SK-N-SH treated with all-trans-retinoic acid at 6 μM for 48 hours (cell line): ENCODE data around the gene C5.

Experiments used
- ATAC-seq: fragments of 200-7000 bp; cut with Tn5 transposase; 3 replicates; pipeline ENCODE4 v1.9.1; 2020; ENCODE audit warnings: mild to moderate bottlenecking, moderate library complexity
- ARNTL ChIP-seq: fragments of 450-650 bp; formaldehyde crosslinking; IDR thresholded peaks from 2 replicates; pipeline ENCODE4 v1.5.0; 2020; ENCODE audit warnings: low read depth, mild to moderate bottlenecking, moderate library complexity, borderline replicate concordance
- BACH2 ChIP-seq: fragments of 250-450 bp; sonication (Bioruptor Pico); IDR thresholded peaks from 2 replicates; pipeline ENCODE4 v1.9.0; 2021; ENCODE audit warnings: mild to moderate bottlenecking, borderline replicate concordance
- CSDC2 ChIP-seq: fragments of 250-450 bp; sonication (Bioruptor Pico); IDR thresholded peaks from 2 replicates; pipeline ENCODE4 v1.5.0; 2020; ENCODE audit warnings: mild to moderate bottlenecking, moderate library complexity
- ESRRG ChIP-seq: fragments of 250-450 bp; sonication (Bioruptor Pico); IDR thresholded peaks from 2 replicates; pipeline ENCODE4 v1.6.1; 2021; ENCODE audit warnings: mild to moderate bottlenecking
- GLIS3 ChIP-seq: fragments of 250-450 bp; sonication (Bioruptor Pico); IDR thresholded peaks from 2 replicates; pipeline ENCODE4 v1.5.0; 2020; ENCODE audit warnings: mild to moderate bottlenecking, moderate library complexity
- ISL1 ChIP-seq: fragments of 250-450 bp; sonication (Bioruptor Pico); IDR thresholded peaks from 2 replicates; pipeline ENCODE4 v2.1.2; 2022; ENCODE audit warnings: mild to moderate bottlenecking, moderate library complexity
- OSR1 ChIP-seq: fragments of 250-450 bp; sonication (Bioruptor Pico); IDR thresholded peaks from 2 replicates; pipeline ENCODE4 v1.8.0; 2022; ENCODE audit warnings: moderate library complexity, mild to moderate bottlenecking, inconsistent platforms
- PATZ1 ChIP-seq: fragments of 250-450 bp; sonication (Bioruptor Pico); IDR thresholded peaks from 2 replicates; pipeline ENCODE4 v1.8.0; 2020; ENCODE audit warnings: mild to moderate bottlenecking, moderate library complexity, borderline replicate concordance
- POU6F1 ChIP-seq: fragments of 250-450 bp; sonication (Bioruptor Pico); IDR thresholded peaks from 2 replicates; pipeline ENCODE4 v1.8.0; 2021; ENCODE audit warnings: low read depth, mild to moderate bottlenecking, moderate library complexity, borderline replicate concordance
- PPARA ChIP-seq: fragments of 250-450 bp; sonication (Bioruptor Pico); IDR thresholded peaks from 2 replicates; pipeline ENCODE4 v1.5.0; 2020; ENCODE audit warnings: mild to moderate bottlenecking, borderline replicate concordance
- RARB ChIP-seq: fragments of 250-450 bp; sonication (Bioruptor Pico); IDR thresholded peaks from 2 replicates; pipeline ENCODE4 v1.8.0; 2021; ENCODE audit warnings: mild to moderate bottlenecking, moderate library complexity
- SNAI2 ChIP-seq: fragments of 250-450 bp; sonication (Bioruptor Pico); IDR thresholded peaks from 2 replicates; pipeline ENCODE4 v1.5.0; 2020; ENCODE audit warnings: mild to moderate bottlenecking, moderate library complexity
- TOX ChIP-seq: fragments of 250-450 bp; sonication (Bioruptor Pico); IDR thresholded peaks from 2 replicates; pipeline ENCODE4 v1.8.0; 2021; ENCODE audit warnings: mild to moderate bottlenecking, moderate library complexity, borderline replicate concordance
- TSHZ2 ChIP-seq: fragments of 250-450 bp; sonication (Bioruptor Pico); IDR thresholded peaks from 2 replicates; pipeline ENCODE4 v1.5.0; 2020; ENCODE audit warnings: mild to moderate bottlenecking, moderate library complexity
- ZC3H10 ChIP-seq: fragments of 250-450 bp; sonication (Bioruptor Pico); IDR thresholded peaks from 2 replicates; pipeline ENCODE4 v1.5.1; 2021; ENCODE audit warnings: mild to moderate bottlenecking, moderate library complexity
- ZFP3 ChIP-seq: fragments of 250-450 bp; sonication (Bioruptor Pico); IDR thresholded peaks from 2 replicates; pipeline ENCODE4 v1.5.0; 2020; ENCODE audit warnings: mild to moderate bottlenecking, moderate library complexity
- ZFP30 ChIP-seq: fragments of 450-650 bp; formaldehyde crosslinking; IDR thresholded peaks from 2 replicates; pipeline ENCODE4 v1.5.0; 2022; ENCODE audit warnings: mild to moderate bottlenecking, moderate library complexity
- ZNF565 ChIP-seq: fragments of 450-650 bp; formaldehyde crosslinking; conservative IDR thresholded peaks from 2 replicates; pipeline ENCODE4 v1.5.0; 2020; ENCODE audit warnings: low read depth, mild to moderate bottlenecking, moderate library complexity
- ZNF70 ChIP-seq: fragments of 450-650 bp; formaldehyde crosslinking; IDR thresholded peaks from 2 replicates; pipeline ENCODE4 v1.5.0; 2020; ENCODE audit warnings: mild to moderate bottlenecking, moderate library complexity
- ZNF8 ChIP-seq: fragments of 450-650 bp; formaldehyde crosslinking; IDR thresholded peaks from 2 replicates; pipeline ENCODE4 v1.5.0; 2020; ENCODE audit warnings: mild to moderate bottlenecking, moderate library complexity
- TF ChIP-seq, protein P1 (sequence below): fragments of 250-450 bp; sonication (Bioruptor Pico); IDR thresholded peaks from 2 replicates; pipeline ENCODE4 v1.5.1; 2021; ENCODE audit warnings: mild to moderate bottlenecking, moderate library complexity
- TF ChIP-seq, protein P2 (sequence below): fragments of 250-450 bp; sonication (Bioruptor Pico); IDR thresholded peaks from 2 replicates; pipeline ENCODE4 v1.5.1; 2020; ENCODE audit warnings: low read depth, mild to moderate bottlenecking, moderate library complexity

Gene C5

DNA sequence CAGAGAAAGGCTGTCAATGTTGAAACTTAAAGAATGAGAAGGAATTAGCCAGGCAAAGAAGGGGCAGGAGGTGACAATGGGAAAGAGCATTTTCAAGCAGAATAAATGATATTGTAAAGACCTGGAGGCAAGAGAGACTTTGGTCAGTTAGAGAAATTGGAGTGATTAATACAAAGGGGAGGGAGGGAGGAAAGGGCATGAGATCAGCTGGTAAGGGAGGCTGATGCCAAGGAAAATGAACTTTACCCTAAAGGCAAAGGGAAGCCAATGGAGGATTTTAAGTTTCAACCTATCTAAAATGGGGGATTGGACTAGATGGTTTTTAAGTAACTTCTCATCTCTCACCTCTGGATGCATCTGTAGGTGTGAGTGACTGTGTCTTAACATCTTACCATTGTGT is 23.3 kb downstream of the C5 start:
- TF ChIP-seq ZFP3 (CRISPR knock-in tag) (no peak), ZNF8 (no peak), BACH2 (CRISPR knock-in tag) (no peak), POU6F1 (CRISPR knock-in tag) (no peak), ZNF565 (CRISPR knock-in tag) (no peak), TOX (CRISPR knock-in tag) (no peak), SNAI2 (no peak), ZNF70 (CRISPR knock-in tag) (no peak), ISL1 (CRISPR knock-in tag) (no peak), GLIS3 (CRISPR knock-in tag) (no peak), RARB (CRISPR knock-in tag) (no peak), ZFP30 (CRISPR knock-in tag) (no peak)
- TF ChIP-seq, protein P1, sequence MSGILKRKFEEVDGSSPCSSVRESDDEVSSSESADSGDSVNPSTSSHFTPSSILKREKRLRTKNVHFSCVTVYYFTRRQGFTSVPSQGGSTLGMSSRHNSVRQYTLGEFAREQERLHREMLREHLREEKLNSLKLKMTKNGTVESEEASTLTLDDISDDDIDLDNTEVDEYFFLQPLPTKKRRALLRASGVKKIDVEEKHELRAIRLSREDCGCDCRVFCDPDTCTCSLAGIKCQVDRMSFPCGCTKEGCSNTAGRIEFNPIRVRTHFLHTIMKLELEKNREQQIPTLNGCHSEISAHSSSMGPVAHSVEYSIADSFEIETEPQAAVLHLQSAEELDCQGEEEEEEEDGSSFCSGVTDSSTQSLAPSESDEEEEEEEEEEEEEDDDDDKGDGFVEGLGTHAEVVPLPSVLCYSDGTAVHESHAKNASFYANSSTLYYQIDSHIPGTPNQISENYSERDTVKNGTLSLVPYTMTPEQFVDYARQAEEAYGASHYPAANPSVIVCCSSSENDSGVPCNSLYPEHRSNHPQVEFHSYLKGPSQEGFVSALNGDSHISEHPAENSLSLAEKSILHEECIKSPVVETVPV (CRISPR knock-in tag): no peak
- no peak for ATAC-seq

GRCh38 chr9:121026260-121026691 is 23.8 kb downstream of the C5 start:
- no peak for ATAC-seq
- TF ChIP-seq, protein P1 (CRISPR knock-in tag): no peak
- TF ChIP-seq ZFP30 (CRISPR knock-in tag): no peak

DNA sequence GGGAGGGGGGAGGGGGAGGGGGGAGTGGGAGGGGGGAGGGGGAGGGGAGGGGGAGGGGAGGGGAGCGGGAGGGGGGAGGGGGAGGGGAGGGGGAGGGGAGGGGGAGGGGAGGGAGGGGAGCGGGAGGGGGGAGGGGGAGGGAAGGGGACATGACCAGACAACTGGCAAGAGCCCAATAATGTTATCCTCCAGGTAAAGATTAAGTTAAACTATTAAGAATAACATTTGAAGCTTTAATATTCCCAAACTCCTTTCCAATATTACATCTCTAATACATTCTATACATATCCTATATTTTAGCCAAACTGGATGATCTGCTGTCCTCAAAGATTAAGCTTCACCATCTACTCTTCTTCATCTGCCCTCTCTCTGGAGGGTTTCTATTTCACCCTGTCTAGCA is 25.8 kb downstream of the C5 start:
- no peak for ATAC-seq
- no peak for TF ChIP-seq ESRRG (CRISPR knock-in tag)
- no peak for TF ChIP-seq PATZ1
- no peak for TF ChIP-seq OSR1
- TF ChIP-seq CSDC2 (CRISPR knock-in tag): no peak
- TF ChIP-seq POU6F1 (CRISPR knock-in tag): no peak
- no peak for TF ChIP-seq TOX (CRISPR knock-in tag)
- no peak for TF ChIP-seq ZFP30 (CRISPR knock-in tag)
- TF ChIP-seq, protein P1 (CRISPR knock-in tag): no peak
- TF ChIP-seq TSHZ2: no peak
- no peak for TF ChIP-seq ZC3H10 (CRISPR knock-in tag)
- TF ChIP-seq ZNF70 (CRISPR knock-in tag): no peak
- TF ChIP-seq, protein P2, sequence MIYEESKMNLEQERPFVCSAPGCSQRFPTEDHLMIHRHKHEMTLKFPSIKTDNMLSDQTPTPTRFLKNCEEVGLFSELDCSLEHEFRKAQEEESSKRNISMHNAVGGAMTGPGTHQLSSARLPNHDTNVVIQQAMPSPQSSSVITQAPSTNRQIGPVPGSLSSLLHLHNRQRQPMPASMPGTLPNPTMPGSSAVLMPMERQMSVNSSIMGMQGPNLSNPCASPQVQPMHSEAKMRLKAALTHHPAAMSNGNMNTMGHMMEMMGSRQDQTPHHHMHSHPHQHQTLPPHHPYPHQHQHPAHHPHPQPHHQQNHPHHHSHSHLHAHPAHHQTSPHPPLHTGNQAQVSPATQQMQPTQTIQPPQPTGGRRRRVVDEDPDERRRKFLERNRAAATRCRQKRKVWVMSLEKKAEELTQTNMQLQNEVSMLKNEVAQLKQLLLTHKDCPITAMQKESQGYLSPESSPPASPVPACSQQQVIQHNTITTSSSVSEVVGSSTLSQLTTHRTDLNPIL: no peak
- no peak for TF ChIP-seq SNAI2
- no peak for TF ChIP-seq ARNTL (CRISPR knock-in tag)
- TF ChIP-seq BACH2 (CRISPR knock-in tag): no peak
- TF ChIP-seq ZNF8: no peak
- no peak for TF ChIP-seq ZNF565 (CRISPR knock-in tag)
- TF ChIP-seq PPARA (CRISPR knock-in tag): no peak
- no peak for TF ChIP-seq ZFP3 (CRISPR knock-in tag)
- TF ChIP-seq, all 23 proteins: peak for 0
